Activated naive CD4-positive, alpha-beta T cell treated with anti-CD3 and anti-CD28 coated beads for 36 hours (primary cell): ENCODE data around the gene SLC11A1. TPM values are rescaled to one million over a fixed set of nuclear protein-coding genes. Genes with fewer than 3 reads are reported as not detected.

Experiments used
- CTCF ChIA-PET: fragments of 350-600 bp; sonication (Branson Sonifier 250); formaldehyde crosslinking; loops from one replicate; lab custom pipeline; 2021; ENCODE audit warnings: antibody characterized with exemption; lab: Charles Lee
- DNase-seq: peaks from one replicate; pipeline ENCODE4 v3.0.0-alpha.2; 2020
- H3K27ac Mint-ChIP-seq: one replicate; pipeline ENCODE4 v1.8.0; 2021; ENCODE audit warnings: mild to moderate bottlenecking, mixed read lengths
- H3K27me3 Mint-ChIP-seq: one replicate; pipeline ENCODE4 v1.8.0; 2021; ENCODE audit warnings: low read depth, mixed read lengths
- H3K36me3 Mint-ChIP-seq: one replicate; pipeline ENCODE4 v1.8.0; 2021; ENCODE audit warnings: low read depth, mixed read lengths
- H3K4me1 Mint-ChIP-seq: one replicate; pipeline ENCODE4 v1.8.0; 2021; ENCODE audit warnings: low read depth, mixed read lengths
- H3K4me3 Mint-ChIP-seq: one replicate; pipeline ENCODE4 v1.8.0; 2021; ENCODE audit warnings: mild to moderate bottlenecking, moderate library complexity, mixed read lengths
- H3K9me3 Mint-ChIP-seq: one replicate; pipeline ENCODE4 v1.8.0; 2021; ENCODE audit warnings: mixed read lengths
- intact Hi-C: fragments of 100-400 bp; cut with micrococcal nuclease; formaldehyde crosslinking; loops from one replicate; pipeline ENCODE4 v1.15.1; 2023
- total RNA-seq, 2 experiments: library from RNA; stranded (reverse); gene quantifications; one replicate each; pipeline ENCODE4 v1.2.3, GENCODE V29; 2021

Gene SLC11A1
- total RNA-seq, 2 experiments from 2014 or later, result not detected

- no peak for DNase-seq
- H3K9me3 Mint-ChIP-seq, result no peaks in the 10 kb centered on the region
- H3K4me3 Mint-ChIP-seq, result no peak overlapping the region
- no peak overlapping the region for H3K27ac Mint-ChIP-seq
- peaks cover 5% of the 10 kb centered on the region for H3K4me1 Mint-ChIP-seq
- H3K36me3 Mint-ChIP-seq, result no peaks in the 10 kb centered on the region
- H3K27me3 Mint-ChIP-seq, result no peaks in the 10 kb centered on the region
- intact Hi-C loops, result loop anchor here (10.0 kb wide), 1 partner anchor 865 kb away; the partner anchor contains the start of genes TUBA4A and TUBA4B
- CTCF ChIA-PET, result interaction anchor here (1.3 kb wide), 1 partner anchor 97 kb away, joined by 3 read pairs; the partner anchor contains the start of gene TMBIM1
Observed at GRCh38 chr2:218389333-218390150, 7.5 kb downstream of the SLC11A1 start.

DNA sequence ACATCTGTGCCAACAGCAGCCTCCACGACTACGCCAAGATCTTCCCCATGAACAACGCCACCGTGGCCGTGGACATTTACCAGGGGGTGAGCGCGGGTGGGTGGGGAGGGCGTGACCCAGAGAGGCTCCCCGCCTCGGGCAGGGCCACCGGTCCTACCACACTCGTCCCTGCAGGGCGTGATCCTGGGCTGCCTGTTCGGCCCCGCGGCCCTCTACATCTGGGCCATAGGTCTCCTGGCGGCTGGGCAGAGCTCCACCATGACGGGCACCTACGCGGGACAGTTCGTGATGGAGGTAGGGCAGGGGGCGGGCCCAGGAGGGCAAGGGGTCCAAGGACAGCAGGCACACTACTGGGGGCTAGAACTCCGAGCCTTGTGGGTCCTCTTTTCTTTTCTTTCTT, 9.1 kb downstream of the SLC11A1 start:
- Mint-ChIP-seq H3K4me3 (no peak overlapping the region), H3K36me3 (no peaks in the 10 kb centered on the region)

GRCh38 chr2:218392459-218392858, 10.4 kb downstream of the SLC11A1 start:
- DNase-seq, result no peak
- Mint-ChIP-seq H3K9me3 (no peaks in the 10 kb centered on the region), H3K36me3 (no peaks in the 10 kb centered on the region), H3K4me1 (peaks cover 16% of the 10 kb centered on the region), H3K4me3 (no peak overlapping the region), H3K27ac (no peak overlapping the region), H3K27me3 (peaks cover 5% of the 10 kb centered on the region)
- CTCF ChIA-PET, result interaction anchor here (0.7 kb wide), 1 partner anchor 14 kb away, joined by 3 read pairs; no protein-coding TSS in a partner anchor
- intact Hi-C loops, result loop anchor here (10.0 kb wide), 1 partner anchor 862 kb away; the partner anchor contains the start of genes TUBA4A and TUBA4B

More for the DNA sequence above, 9.1 kb downstream of the SLC11A1 start:
- DNase-seq, result no peak
- no peaks in the 10 kb centered on the region for H3K9me3 Mint-ChIP-seq
- CTCF ChIA-PET, result no interaction called here
- no peaks in the 10 kb centered on the region for H3K27me3 Mint-ChIP-seq
- intact Hi-C loops, result loop anchor here (10.0 kb wide), 1 partner anchor 864 kb away; the partner anchor contains the start of genes TUBA4A and TUBA4B
- peaks cover 9% of the 10 kb centered on the region for H3K4me1 Mint-ChIP-seq
- H3K27ac Mint-ChIP-seq, result no peak overlapping the region

DNA sequence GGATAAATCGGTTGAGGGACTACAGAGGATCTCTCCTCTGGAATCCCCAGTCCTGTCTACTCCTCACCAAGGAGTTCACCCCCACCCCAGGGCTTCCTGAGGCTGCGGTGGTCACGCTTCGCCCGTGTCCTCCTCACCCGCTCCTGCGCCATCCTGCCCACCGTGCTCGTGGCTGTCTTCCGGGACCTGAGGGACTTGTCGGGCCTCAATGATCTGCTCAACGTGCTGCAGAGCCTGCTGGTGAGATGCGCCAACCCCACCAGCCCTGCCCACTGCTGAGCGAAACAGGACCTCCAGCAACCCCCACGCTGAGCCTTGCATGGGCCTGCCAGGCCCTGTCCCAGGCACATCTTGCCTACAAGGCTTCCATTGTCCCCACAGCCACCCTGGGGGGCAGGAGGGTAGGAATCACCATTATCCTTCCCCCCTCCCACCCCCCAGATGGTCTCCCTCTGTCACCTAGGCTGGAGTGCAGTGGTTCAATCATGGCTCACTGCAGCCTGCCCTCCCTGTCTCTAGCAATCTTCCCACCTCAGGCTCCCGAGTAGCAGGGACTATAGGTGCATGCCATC, 10.9 kb downstream of the SLC11A1 start:
- Mint-ChIP-seq H3K36me3 (no peaks in the 10 kb centered on the region), H3K4me3 (no peak overlapping the region), H3K27ac (no peak overlapping the region), H3K27me3 (peaks cover 11% of the 10 kb centered on the region), H3K9me3 (no peaks in the 10 kb centered on the region), H3K4me1 (peaks cover 20% of the 10 kb centered on the region)
- intact Hi-C loops, result loop anchor here (10.0 kb wide), 1 partner anchor 862 kb away; the partner anchor contains the start of genes TUBA4A and TUBA4B
- CTCF ChIA-PET, result interaction anchor here (0.6 to 1.9 kb wide), 5 partner anchors 14 to 915 kb away, joined by 3 to 10 read pairs (median 3); partner anchors contain the start of gene TMBIM1
- DNase-seq, result no peak

DNA sequence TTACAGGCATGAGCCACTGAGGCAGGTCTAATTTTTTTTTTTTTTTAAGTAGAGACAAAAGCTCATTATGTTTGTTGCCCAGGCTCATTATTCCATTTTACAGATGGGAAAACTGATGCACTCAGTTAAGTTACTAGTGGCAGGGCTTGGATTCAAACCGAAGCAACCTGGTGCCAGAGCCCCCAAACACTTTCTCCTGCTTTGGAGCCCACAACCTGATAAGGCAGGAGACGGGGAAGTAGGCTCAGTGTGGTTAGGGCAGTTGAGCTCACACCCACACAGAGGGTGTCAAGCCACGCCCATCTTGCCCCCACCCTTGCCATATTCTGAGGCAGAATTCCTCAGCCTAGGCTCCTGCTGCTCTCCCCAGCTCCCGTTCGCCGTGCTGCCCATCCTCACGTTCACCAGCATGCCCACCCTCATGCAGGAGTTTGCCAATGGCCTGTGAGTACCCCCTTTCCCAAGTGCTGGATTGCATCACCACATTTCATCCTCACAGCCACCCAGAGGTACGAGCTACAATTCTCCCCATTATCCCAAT, 11.7 kb downstream of the SLC11A1 start:
- no peak overlapping the region for H3K27ac Mint-ChIP-seq
- H3K4me1 Mint-ChIP-seq, result peaks cover 22% of the 10 kb centered on the region
- no peaks in the 10 kb centered on the region for H3K36me3 Mint-ChIP-seq
- H3K4me3 Mint-ChIP-seq, result no peak overlapping the region
- H3K27me3 Mint-ChIP-seq, result peaks cover 11% of the 10 kb centered on the region
- intact Hi-C loops, result loop anchor here (10.0 kb wide), 1 partner anchor 861 kb away; the partner anchor contains the start of genes TUBA4A and TUBA4B
- no peak for DNase-seq
- CTCF ChIA-PET, result interaction anchor here (0.6 to 1.9 kb wide), 5 partner anchors 90 to 914 kb away, joined by 3 to 10 read pairs (median 3); partner anchors contain the start of gene TMBIM1
- no peaks in the 10 kb centered on the region for H3K9me3 Mint-ChIP-seq

- Mint-ChIP-seq H3K9me3 (no peaks in the 10 kb centered on the region), H3K36me3 (no peaks in the 10 kb centered on the region), H3K4me1 (peaks cover 22% of the 10 kb centered on the region), H3K27ac (peak overlapping the region; percentile 26), H3K4me3 (no peak overlapping the region), H3K27me3 (peaks cover 11% of the 10 kb centered on the region)
- intact Hi-C loops, result loop anchor here (5.0 to 10.0 kb wide), 3 partner anchors 77 to 860 kb away; partner anchors contain the start of genes TUBA4A and TUBA4B
- CTCF ChIA-PET, result interaction anchor here (0.9 to 1.9 kb wide), 4 partner anchors 21 to 137 kb away, joined by 3 to 10 read pairs (median 6); partner anchors contain the start of gene TMBIM1
- DNase-seq, result no peak
Observed at GRCh38 chr2:218394298-218395089, 12.4 kb downstream of the SLC11A1 start.

- Mint-ChIP-seq H3K4me3 (no peak overlapping the region), H3K27me3 (peaks cover 11% of the 10 kb centered on the region), H3K4me1 (peaks cover 22% of the 10 kb centered on the region), H3K36me3 (no peaks in the 10 kb centered on the region), H3K9me3 (no peaks in the 10 kb centered on the region), H3K27ac (peak overlapping the region; percentile 26)
- intact Hi-C loops, result loop anchor here (5.0 to 10.0 kb wide), 3 partner anchors 78 to 860 kb away; partner anchors contain the start of genes TUBA4A and TUBA4B
- CTCF ChIA-PET, result interaction anchor here (0.9 to 1.0 kb wide), 2 partner anchors 22 to 25 kb away, joined by 3 read pairs; no protein-coding TSS in a partner anchor
- no peak for DNase-seq
Observed at GRCh38 chr2:218395090-218395444, 13.0 kb downstream of the SLC11A1 start.

DNA sequence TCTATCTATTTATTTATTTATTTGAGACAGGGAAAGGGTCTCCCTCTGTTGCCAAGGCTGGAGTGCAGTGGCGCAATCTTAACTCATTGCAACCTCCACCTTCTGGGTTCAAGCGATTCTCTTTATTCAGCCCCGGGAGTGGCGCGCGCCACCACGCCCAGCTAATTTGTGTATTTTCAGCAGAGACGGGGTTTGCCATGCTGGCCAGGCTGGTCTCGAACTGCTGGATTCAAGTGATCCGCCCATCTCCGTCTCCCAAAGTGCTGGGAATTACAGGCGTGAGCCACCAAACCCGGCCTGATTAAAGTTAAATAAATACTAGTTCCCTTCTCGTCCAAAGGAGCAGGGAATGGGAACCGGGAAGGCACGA, 13.4 kb downstream of the SLC11A1 start:
- H3K4me3 Mint-ChIP-seq, result peak overlapping the region; percentile 88
- CTCF ChIA-PET, result interaction anchor here (0.9 to 1.0 kb wide), 2 partner anchors 22 to 25 kb away, joined by 3 read pairs; no protein-coding TSS in a partner anchor
- intact Hi-C loops, result loop anchor here (5.0 to 10.0 kb wide), 3 partner anchors 78 to 859 kb away; partner anchors contain the start of genes TUBA4A and TUBA4B
- no peak for DNase-seq
- no peak overlapping the region for H3K27ac Mint-ChIP-seq
- peaks cover 11% of the 10 kb centered on the region for H3K27me3 Mint-ChIP-seq
- peaks cover 23% of the 10 kb centered on the region for H3K4me1 Mint-ChIP-seq
- H3K9me3 Mint-ChIP-seq, result no peaks in the 10 kb centered on the region
- no peaks in the 10 kb centered on the region for H3K36me3 Mint-ChIP-seq

DNA sequence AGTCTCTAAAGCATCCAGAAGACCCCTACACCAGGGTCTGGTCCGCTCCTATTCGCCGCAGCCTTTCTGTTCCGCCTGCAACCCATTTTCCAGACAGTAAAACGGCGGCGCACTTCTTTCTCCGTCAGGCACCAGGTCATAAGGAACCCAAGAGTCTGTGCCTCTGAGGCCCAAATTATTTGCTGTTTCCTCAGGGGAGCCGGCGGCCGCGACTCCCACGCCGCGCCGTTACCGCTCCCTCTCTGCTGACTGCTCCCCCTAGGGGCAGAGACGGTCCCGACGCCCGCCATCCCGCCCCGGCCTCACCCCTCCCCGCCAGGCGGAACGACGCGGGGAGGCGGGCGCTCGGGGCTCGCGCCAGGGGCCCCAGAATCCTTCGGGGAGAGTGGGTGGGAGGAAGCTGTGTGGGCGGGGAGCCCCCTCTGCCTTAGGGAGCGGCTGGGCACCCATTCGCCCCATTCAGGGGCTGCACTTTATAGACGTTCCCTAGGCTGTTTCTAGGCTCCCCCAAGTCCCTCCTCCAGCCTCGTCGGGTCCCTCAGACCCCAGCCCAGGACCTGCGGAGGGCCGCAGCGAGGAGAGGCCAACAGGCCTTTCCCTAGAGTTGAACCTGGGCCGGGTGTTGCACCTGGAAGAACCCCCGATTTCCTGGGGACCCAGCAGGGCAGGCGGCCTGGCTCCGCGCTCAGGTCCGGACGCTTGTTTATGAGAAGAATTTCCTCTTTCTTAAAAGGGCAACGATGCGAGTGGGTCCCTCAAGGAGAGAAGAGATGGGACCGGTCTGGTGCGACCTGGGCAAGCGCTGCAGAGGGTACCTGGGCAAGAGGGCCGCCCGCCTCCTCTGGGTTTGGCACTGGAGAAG, 14.0 kb downstream of the SLC11A1 start:
- Mint-ChIP-seq H3K27ac (peak overlapping the region; percentile 92), H3K4me1 (peaks cover 25% of the 10 kb centered on the region), H3K36me3 (no peaks in the 10 kb centered on the region), H3K4me3 (peak overlapping the region; percentile 88), H3K27me3 (peaks cover 11% of the 10 kb centered on the region), H3K9me3 (no peaks in the 10 kb centered on the region)
- CTCF ChIA-PET, result interaction anchor here (0.6 to 2.1 kb wide), 10 partner anchors 26 to 276 kb away, joined by 3 to 9 read pairs (median 4); partner anchors contain the start of genes CATIP and TMBIM1
- peak; percentile 95 for DNase-seq
- intact Hi-C loops, result loop anchor here (1.0 to 10.0 kb wide), 13 partner anchors 10 to 859 kb away; partner anchors contain the start of genes AAMP, CNOT9, PNKD and TMBIM1

GRCh38 chr2:218396688-218397462, 14.8 kb downstream of the SLC11A1 start:
- intact Hi-C loops, result loop anchor here (1.0 to 10.0 kb wide), 13 partner anchors 9 to 858 kb away; partner anchors contain the start of genes AAMP, CNOT9, PNKD and TMBIM1
- CTCF ChIA-PET, result interaction anchor here (0.6 to 2.1 kb wide), 12 partner anchors 29 to 275 kb away, joined by 3 to 9 read pairs (median 4); partner anchors contain the start of genes CATIP and TMBIM1
- DNase-seq, result peak; percentile 74
- Mint-ChIP-seq H3K4me3 (peak overlapping the region; percentile 88), H3K27ac (peak overlapping the region; percentile 92), H3K27me3 (peaks cover 11% of the 10 kb centered on the region), H3K9me3 (no peaks in the 10 kb centered on the region), H3K36me3 (no peaks in the 10 kb centered on the region), H3K4me1 (peaks cover 31% of the 10 kb centered on the region)
